Measurements from ENCODE around the gene RERE.

DNA sequence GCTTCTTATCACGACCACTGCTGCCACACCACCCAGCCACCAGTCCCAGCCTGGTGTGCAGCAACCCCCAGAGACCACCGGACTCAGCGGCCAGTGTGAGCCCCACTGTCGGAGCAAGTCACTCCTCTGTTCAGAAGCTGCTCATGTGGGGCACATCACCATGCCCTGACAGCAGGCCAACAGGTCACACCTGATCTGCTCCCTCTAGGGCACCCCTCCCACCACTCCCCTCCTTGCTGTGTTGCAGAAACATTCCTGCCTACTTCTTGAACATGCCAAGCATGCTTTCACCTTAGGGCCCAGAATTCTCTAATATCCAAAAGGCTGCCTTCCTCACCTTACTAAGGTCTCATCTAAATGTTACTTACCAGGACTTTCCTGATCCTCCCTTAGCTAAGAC is 353.1 kb downstream of the RERE start:
- TF ChIP-seq EZH2 (IDR thresholded peaks at IDR 0.05; ENCODE audit: low read depth) = no peak
- TF ChIP-seq, protein P1, sequence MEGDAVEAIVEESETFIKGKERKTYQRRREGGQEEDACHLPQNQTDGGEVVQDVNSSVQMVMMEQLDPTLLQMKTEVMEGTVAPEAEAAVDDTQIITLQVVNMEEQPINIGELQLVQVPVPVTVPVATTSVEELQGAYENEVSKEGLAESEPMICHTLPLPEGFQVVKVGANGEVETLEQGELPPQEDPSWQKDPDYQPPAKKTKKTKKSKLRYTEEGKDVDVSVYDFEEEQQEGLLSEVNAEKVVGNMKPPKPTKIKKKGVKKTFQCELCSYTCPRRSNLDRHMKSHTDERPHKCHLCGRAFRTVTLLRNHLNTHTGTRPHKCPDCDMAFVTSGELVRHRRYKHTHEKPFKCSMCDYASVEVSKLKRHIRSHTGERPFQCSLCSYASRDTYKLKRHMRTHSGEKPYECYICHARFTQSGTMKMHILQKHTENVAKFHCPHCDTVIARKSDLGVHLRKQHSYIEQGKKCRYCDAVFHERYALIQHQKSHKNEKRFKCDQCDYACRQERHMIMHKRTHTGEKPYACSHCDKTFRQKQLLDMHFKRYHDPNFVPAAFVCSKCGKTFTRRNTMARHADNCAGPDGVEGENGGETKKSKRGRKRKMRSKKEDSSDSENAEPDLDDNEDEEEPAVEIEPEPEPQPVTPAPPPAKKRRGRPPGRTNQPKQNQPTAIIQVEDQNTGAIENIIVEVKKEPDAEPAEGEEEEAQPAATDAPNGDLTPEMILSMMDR (conservative IDR thresholded peaks at IDR 0.05) = no peak

All from PC-9 (cell line).